Calu3 (cell line): ENCODE data around the gene ARHGAP8. TPM values are rescaled to one million over a fixed set of nuclear protein-coding genes. Genes with fewer than 3 reads are reported as not detected.

ENCODE experiments used
- Bru-seq: library from RNA; stranded (reverse); fragments of 400-500 nt; gene quantifications from one replicate; lab custom pipeline; 2021; lab: Mats Ljungman, UMichigan
- BruChase-seq, 2 experiments: library from RNA; stranded (reverse); fragments of 400-500 nt; gene quantifications; one replicate each; lab custom pipeline; 2021; lab: Mats Ljungman, UMichigan
- BruUV-seq: library from RNA; stranded (reverse); fragments of 400-500 nt; replicated peaks from 2 replicates; lab custom pipeline; 2021; lab: Mats Ljungman, UMichigan
- CTCF ChIA-PET: fragments of 300-600 bp; sonication (Branson Sonifier 250); formaldehyde crosslinking; loops from one replicate; lab custom pipeline; 2022; ENCODE audit warnings: antibody characterized with exemption; lab: Charles Lee
- DNase-seq: peaks from one replicate; pipeline ENCODE4 v3.0.0; 2022
- H3K27ac Mint-ChIP-seq: one replicate; pipeline ENCODE4 v1.8.0; 2022; ENCODE audit warnings: mixed read lengths; ENCODE audit not compliant: unreplicated experiment
- H3K27me3 Mint-ChIP-seq: one replicate; pipeline ENCODE4 v1.8.0; 2022; ENCODE audit warnings: mixed read lengths; ENCODE audit not compliant: unreplicated experiment
- H3K36me3 Mint-ChIP-seq: one replicate; pipeline ENCODE4 v1.8.0; 2022; ENCODE audit warnings: mild to moderate bottlenecking, moderate library complexity, mixed read lengths; ENCODE audit not compliant: insufficient read depth, unreplicated experiment
- H3K4me1 Mint-ChIP-seq: one replicate; pipeline ENCODE4 v1.8.0; 2022; ENCODE audit warnings: mild to moderate bottlenecking, low read depth, mixed read lengths; ENCODE audit not compliant: unreplicated experiment
- H3K4me3 Mint-ChIP-seq: one replicate; pipeline ENCODE4 v1.8.0; 2022; ENCODE audit warnings: mild to moderate bottlenecking, low read depth, moderate library complexity, mixed read lengths; ENCODE audit not compliant: unreplicated experiment
- H3K9me3 Mint-ChIP-seq: one replicate; pipeline ENCODE4 v1.8.0; 2022; ENCODE audit warnings: low read depth, mixed read lengths; ENCODE audit not compliant: unreplicated experiment
- CTCF ChIP-seq: fragments of 200-600 bp; IDR thresholded peaks from one replicate; pipeline ENCODE4 v1.8.0; 2022; ENCODE audit warnings: antibody characterized with exemption; ENCODE audit not compliant: unreplicated experiment
- intact Hi-C: fragments of 100-400 bp; cut with micrococcal nuclease; formaldehyde crosslinking; loops from one replicate; pipeline ENCODE4 v1.10.0; 2022; ENCODE audit not compliant: unreplicated experiment
- long read RNA-seq: library from polyadenylated mRNA; stranded (forward); transcript quantifications from one replicate; pipeline ENCODE4 v2.0.0, GENCODE V29; 2022
- total RNA-seq: library from RNA; stranded (reverse); gene quantifications from 2 replicates; pipeline ENCODE4 v1.2.3, GENCODE V29; 2022

Gene ARHGAP8
- total RNA-seq (124 and 127 TPM in 2 replicates), Bru-seq, nascent RNA (percentile 85 among the genes with signal in this experiment), BruChase-seq, experiment 1, labeled RNA remaining after a 6-hour chase (percentile 98 among the genes with signal in this experiment), BruChase-seq, experiment 2, labeled RNA remaining after a 2-hour chase (percentile 97 among the genes with signal in this experiment)
- long read RNA-seq, transcript ARHGAP8-202 (12 exons, 1,584 nt): major isoform, 25 of 84 reads
- long read RNA-seq, transcript ARHGAP8-209 (2 exons, 363 nt): minor isoform, 6 of 84 reads
- long read RNA-seq, partial matches to known transcripts: 18 of 84 reads
- long read RNA-seq, other reads (novel, unspliced or antisense): 28 of 84 reads

- H3K27me3 Mint-ChIP-seq: no peaks in the 10 kb centered on the region
- peak within 1 kb of the TSS; percentile 85 for H3K4me3 Mint-ChIP-seq
- CTCF ChIA-PET: interaction anchor here (0.6 to 0.7 kb wide), 5 partner anchors 10 to 68 kb away, joined by 3 to 5 read pairs (median 4); no protein-coding TSS in a partner anchor
- H3K9me3 Mint-ChIP-seq: no peaks in the 10 kb centered on the region
- peak; percentile 79 for DNase-seq
- intact Hi-C loops: no loop called here
- no TSS peak for BruUV-seq
- peaks cover 46% of the 10 kb centered on the region for H3K4me1 Mint-ChIP-seq
- no peak for TF ChIP-seq CTCF
- H3K27ac Mint-ChIP-seq: peak within 1 kb of the TSS; percentile 84
- peaks cover 52% of the 10 kb centered on the region for H3K36me3 Mint-ChIP-seq
Measured at GRCh38 chr22:44752285-44753188, at the start of gene ARHGAP8. TSS of gene ARHGAP8 (plus strand) at chr22:44752575. CDS start at chr22:44786528, 33,953 bp downstream.

- CTCF ChIA-PET: interaction anchor here (1.0 kb wide), 1 partner anchor 19 kb away, joined by 4 read pairs; no protein-coding TSS in a partner anchor
- Mint-ChIP-seq H3K27ac (no peak overlapping the region), H3K4me1 (no peaks in the 10 kb centered on the region), H3K4me3 (peak overlapping the region; percentile 76), H3K27me3 (peaks cover 14% of the 10 kb centered on the region), H3K9me3 (no peaks in the 10 kb centered on the region), H3K36me3 (peaks cover 13% of the 10 kb centered on the region)
- BruUV-seq: TSS peak; percentile 28
- intact Hi-C loops: no loop called here
- DNase-seq: no peak
- no peak for TF ChIP-seq CTCF
Measured at GRCh38 chr22:44703255-44703870, 49.0 kb upstream of the ARHGAP8 start.

- DNase-seq: no peak
- no peak overlapping the region for H3K27ac Mint-ChIP-seq
- H3K9me3 Mint-ChIP-seq: no peaks in the 10 kb centered on the region
- BruUV-seq: no TSS peak
- intact Hi-C loops: no loop called here
- peaks cover 4% of the 10 kb centered on the region for H3K27me3 Mint-ChIP-seq
- TF ChIP-seq CTCF: no peak
- peaks cover 13% of the 10 kb centered on the region for H3K36me3 Mint-ChIP-seq
- H3K4me3 Mint-ChIP-seq: no peak overlapping the region
- CTCF ChIA-PET: no interaction called here
- H3K4me1 Mint-ChIP-seq: no peaks in the 10 kb centered on the region
Measured at GRCh38 chr22:44704159-44705021, 48.0 kb upstream of the ARHGAP8 start.
